ENCODE results near the gene MSRB2.
A peak's percentile ranks its signal among the peaks of the same experiment; 100 is the strongest.

MSRB2 gene

DNA sequence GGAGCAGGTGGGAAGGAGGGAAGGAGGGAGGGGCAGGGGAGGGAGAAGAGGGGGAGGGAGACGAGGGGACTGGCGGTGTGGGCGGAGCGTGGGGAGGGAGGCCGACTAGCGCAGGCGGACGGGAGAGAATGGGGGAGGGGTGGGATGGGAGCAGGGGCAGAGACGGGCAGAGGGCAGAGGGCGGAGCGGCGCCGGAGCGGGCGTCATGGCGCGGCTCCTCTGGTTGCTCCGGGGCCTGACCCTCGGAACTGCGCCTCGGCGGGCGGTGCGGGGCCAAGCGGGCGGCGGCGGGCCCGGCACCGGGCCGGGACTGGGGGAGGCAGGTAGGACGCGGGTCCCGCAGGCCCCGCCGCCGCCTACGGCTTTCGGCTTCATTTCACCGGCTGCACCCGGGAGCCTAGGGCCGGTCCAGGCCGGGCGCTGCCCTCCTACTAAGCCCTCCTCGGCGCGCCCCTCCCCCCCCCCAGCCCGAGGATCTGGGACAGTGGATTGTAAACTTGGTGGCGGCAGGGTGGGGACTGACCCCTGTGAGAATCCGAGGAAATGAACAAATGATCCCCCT is at the start of gene MSRB2:
MSRB2 (plus strand) TSS at position 176 of the 562 bp plus-strand sequence; CDS start at position 206, 30 bp downstream.
- WGBS (ENCODE audit: insufficient coverage, insufficient read length), result no CpG with 5 or more reads among the region's 50 CpGs
- no peak for DNase-seq (ENCODE audit: low read depth, low spot score)
- H3K27me3 ChIP-seq (ENCODE audit: control insufficient read depth, insufficient read depth, low read length), result no peaks in the 10 kb centered on the region
- H3K4me1 ChIP-seq (ENCODE audit: control insufficient read depth, insufficient read depth, low read length), result peaks cover 4% of the 10 kb centered on the region; the same call in 1 of the 2 replicates
- H3K9me3 ChIP-seq (ENCODE audit: control insufficient read depth, insufficient read depth, low read length), result no peaks in the 10 kb centered on the region
- H3K36me3 ChIP-seq (ENCODE audit: control insufficient read depth, insufficient read depth, low read length), result no peaks in the 10 kb centered on the region
- H3K4me3 ChIP-seq (ENCODE audit: low read length), result peak within 1 kb of the TSS; percentile 80
- no peak within 1 kb of the TSS for H3K27ac ChIP-seq (ENCODE audit: low read length)

DNA sequence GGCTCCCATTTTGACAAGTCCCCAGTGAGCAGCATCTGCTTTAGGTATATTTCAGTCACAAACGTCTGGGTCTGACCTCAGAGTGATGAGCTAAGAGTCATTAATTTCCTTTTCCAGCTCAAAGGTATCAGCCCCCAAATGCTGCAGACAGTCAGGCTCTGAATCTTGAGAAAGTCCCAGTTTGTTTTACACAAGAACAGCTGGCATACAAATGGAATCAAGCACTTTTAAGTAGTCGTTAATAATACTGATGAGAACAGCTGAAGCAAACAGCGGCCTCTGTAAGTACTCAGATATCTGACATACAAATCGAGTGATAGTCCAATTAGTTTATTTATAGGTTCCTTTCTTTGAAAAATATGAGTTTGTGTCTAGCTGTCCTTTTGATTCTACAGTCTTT is 49.4 kb upstream of the MSRB2 start:
- H3K27ac ChIP-seq (ENCODE audit: low read length), result no peak overlapping the region
- H3K36me3 ChIP-seq (ENCODE audit: control insufficient read depth, insufficient read depth, low read length), result no peaks in the 10 kb centered on the region
- H3K9me3 ChIP-seq (ENCODE audit: control insufficient read depth, insufficient read depth, low read length), result no peaks in the 10 kb centered on the region
- no CpG with 5 or more reads among the region's 4 CpGs for WGBS (ENCODE audit: insufficient coverage, insufficient read length)
- no peak overlapping the region for H3K4me3 ChIP-seq (ENCODE audit: low read length)
- H3K27me3 ChIP-seq (ENCODE audit: control insufficient read depth, insufficient read depth, low read length), result no peaks in the 10 kb centered on the region
- no peak for DNase-seq (ENCODE audit: low read depth, low spot score)
- H3K4me1 ChIP-seq (ENCODE audit: control insufficient read depth, insufficient read depth, low read length), result no peaks in the 10 kb centered on the region

DNA sequence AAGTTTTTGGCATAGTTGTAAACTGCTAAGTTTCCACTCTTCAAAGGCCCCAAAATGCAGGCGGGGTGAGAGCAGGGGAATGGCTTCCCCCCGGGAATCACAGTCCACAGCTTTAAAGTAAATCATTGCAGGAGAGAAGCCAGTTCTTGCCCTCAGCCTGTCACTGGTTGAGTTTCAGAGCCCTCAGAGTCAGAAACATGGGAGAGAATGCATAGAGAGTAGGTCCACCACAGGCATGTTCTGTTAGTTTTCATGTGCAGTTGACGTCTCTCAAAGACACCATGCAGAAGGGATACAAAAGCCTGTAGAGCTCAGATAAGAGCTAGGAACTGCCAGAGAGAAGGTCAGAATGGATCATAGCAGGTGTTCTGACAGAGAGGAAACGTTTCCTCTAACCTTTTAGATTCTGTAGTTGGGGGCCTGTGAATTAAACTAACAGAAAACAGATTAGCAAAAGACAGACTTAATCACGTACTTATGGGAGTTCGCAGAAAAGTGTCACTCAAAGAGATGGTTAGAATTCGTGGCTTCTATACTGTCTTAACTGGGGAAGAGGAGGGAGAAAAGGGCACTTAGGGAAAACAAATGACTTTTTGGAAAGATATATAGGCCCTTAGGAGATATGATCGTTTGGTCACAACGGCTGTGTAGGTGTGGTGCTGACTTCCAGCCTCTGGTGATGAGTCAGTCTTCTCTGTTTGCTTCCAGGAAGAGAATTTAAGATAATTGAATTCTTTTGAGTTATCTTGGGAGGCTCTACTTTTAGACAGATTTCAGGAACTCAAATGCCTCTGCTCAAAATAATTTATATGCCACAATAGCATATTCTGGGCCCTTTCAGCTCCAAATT is 48.0 kb upstream of the MSRB2 start:
- no peak overlapping the region for H3K4me3 ChIP-seq (ENCODE audit: low read length)

DNA sequence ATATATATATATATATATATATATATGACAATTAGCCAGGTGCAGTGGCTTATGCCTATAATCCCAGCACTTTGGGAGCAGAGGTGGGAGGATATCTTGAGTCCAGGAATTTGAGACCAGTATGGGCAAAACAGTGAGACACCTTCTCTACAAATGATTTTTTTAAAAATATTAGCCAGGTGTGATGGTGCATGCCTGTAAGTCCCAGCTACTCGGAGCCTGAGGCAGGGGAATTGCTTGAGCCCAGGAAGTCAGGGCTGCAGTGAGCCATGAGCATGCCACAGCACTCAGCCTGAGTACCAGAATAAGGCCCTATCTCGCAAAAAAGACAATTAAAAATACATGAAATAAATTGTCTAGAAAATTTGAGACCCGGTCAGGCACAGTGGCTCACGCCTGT is 47.2 kb upstream of the MSRB2 start:
- Histone ChIP-seq H3K36me3 (ENCODE audit: control insufficient read depth, insufficient read depth, low read length) (no peaks in the 10 kb centered on the region), H3K27me3 (ENCODE audit: control insufficient read depth, insufficient read depth, low read length) (no peaks in the 10 kb centered on the region), H3K4me1 (ENCODE audit: control insufficient read depth, insufficient read depth, low read length) (peaks cover 3% of the 10 kb centered on the region; the same call in 1 of the 2 replicates), H3K27ac (ENCODE audit: low read length) (no peak overlapping the region), H3K9me3 (ENCODE audit: control insufficient read depth, insufficient read depth, low read length) (no peaks in the 10 kb centered on the region), H3K4me3 (ENCODE audit: low read length) (no peak overlapping the region)
- DNase-seq (ENCODE audit: low read depth, low spot score), result no peak
- WGBS (ENCODE audit: insufficient coverage, insufficient read length), result no CpG with 5 or more reads among the region's 4 CpGs

More for the DNA sequence above, 48.0 kb upstream of the MSRB2 start:
- WGBS (ENCODE audit: insufficient coverage, insufficient read length), result no CpG with 5 or more reads among the region's 9 CpGs
- no peak overlapping the region for H3K27ac ChIP-seq (ENCODE audit: low read length)
- H3K27me3 ChIP-seq (ENCODE audit: control insufficient read depth, insufficient read depth, low read length), result no peaks in the 10 kb centered on the region
- no peak for DNase-seq (ENCODE audit: low read depth, low spot score)
- H3K4me1 ChIP-seq (ENCODE audit: control insufficient read depth, insufficient read depth, low read length), result no peaks in the 10 kb centered on the region; the same call in 1 of the 2 replicates
- no peaks in the 10 kb centered on the region for H3K9me3 ChIP-seq (ENCODE audit: control insufficient read depth, insufficient read depth, low read length)
- H3K36me3 ChIP-seq (ENCODE audit: control insufficient read depth, insufficient read depth, low read length), result no peaks in the 10 kb centered on the region

DNA sequence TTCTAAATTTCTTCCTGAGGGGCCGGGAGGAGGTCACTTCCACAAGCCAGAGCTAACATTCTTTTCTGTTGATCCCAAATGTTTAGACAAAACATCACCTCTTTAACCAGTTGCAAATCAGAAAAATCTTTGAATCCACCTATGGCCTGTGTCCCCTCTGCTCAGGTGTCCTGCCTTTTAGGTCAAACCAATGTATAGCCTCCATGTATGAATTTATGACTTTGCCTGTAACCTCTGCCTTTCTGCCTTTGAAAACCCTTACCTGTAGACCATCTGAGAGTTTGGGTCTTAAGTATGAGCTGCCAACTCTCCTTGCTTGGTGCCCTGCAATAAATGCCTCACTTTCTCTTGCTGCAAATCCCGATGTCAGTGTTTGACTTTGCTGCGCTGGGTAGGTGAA is 44.1 kb upstream of the MSRB2 start:
- no peak overlapping the region for H3K4me3 ChIP-seq (ENCODE audit: low read length)
- H3K27ac ChIP-seq (ENCODE audit: low read length), result no peak overlapping the region
- WGBS (ENCODE audit: insufficient coverage, insufficient read length), result no CpG with 5 or more reads among the region's 3 CpGs
- H3K36me3 ChIP-seq (ENCODE audit: control insufficient read depth, insufficient read depth, low read length), result no peaks in the 10 kb centered on the region
- no peaks in the 10 kb centered on the region for H3K27me3 ChIP-seq (ENCODE audit: control insufficient read depth, insufficient read depth, low read length)
- peaks cover 5% of the 10 kb centered on the region for H3K4me1 ChIP-seq (ENCODE audit: control insufficient read depth, insufficient read depth, low read length)
- no peaks in the 10 kb centered on the region for H3K9me3 ChIP-seq (ENCODE audit: control insufficient read depth, insufficient read depth, low read length)
- DNase-seq (ENCODE audit: low read depth, low spot score), result no peak

DNA sequence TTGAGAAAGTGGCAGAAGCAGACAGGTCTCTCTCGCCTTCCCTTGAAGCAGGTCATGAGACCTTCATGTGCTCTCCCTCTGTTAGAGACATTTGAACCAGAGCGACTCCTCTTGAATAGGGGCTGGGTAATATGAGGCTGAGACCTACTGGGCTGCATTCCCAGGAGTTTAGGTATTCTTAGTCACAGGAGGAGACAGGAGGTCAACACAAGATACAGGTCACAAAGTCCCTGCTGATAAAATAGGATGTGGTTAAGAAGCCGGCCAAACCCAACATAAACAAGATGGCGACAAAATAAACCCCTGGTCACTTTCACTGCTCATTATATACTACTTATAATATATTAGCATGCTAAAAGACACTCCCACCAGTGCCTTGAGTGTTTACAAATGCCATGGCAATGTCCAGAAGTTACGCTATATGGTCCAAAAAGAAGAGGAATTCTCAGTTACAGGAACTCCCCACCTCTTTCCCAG is 43.5 kb upstream of the MSRB2 start:
- no CpG with 5 or more reads among the region's 5 CpGs for WGBS (ENCODE audit: insufficient coverage, insufficient read length)
- H3K9me3 ChIP-seq (ENCODE audit: control insufficient read depth, insufficient read depth, low read length), result no peaks in the 10 kb centered on the region
- H3K27me3 ChIP-seq (ENCODE audit: control insufficient read depth, insufficient read depth, low read length), result no peaks in the 10 kb centered on the region
- no peaks in the 10 kb centered on the region for H3K36me3 ChIP-seq (ENCODE audit: control insufficient read depth, insufficient read depth, low read length)
- peaks cover 5% of the 10 kb centered on the region for H3K4me1 ChIP-seq (ENCODE audit: control insufficient read depth, insufficient read depth, low read length)
- no peak overlapping the region for H3K4me3 ChIP-seq (ENCODE audit: low read length)
- no peak overlapping the region for H3K27ac ChIP-seq (ENCODE audit: low read length)
- DNase-seq (ENCODE audit: low read depth, low spot score), result no peak

DNA sequence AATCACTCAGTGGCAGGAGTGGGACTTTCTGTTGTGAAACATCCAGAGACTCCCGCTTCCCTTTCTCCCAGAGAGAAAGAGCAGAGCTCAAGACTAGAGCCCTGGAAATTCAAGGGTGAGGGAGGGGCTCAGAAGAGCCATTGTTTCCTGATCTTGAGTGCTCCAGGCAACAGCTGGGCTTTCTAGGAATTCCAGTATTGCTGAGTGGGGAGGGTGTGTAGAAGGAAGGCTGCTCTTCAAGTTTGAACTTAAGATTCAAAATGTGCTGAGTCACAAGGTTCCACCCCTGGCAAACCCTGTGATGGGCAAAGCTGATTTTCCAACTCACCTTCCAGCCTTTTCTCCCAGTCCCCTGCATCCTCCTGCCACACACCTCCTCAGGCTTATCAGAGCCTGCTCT is 42.3 kb upstream of the MSRB2 start:
- no peak overlapping the region for H3K4me3 ChIP-seq (ENCODE audit: low read length)
- no peaks in the 10 kb centered on the region for H3K36me3 ChIP-seq (ENCODE audit: control insufficient read depth, insufficient read depth, low read length)
- H3K9me3 ChIP-seq (ENCODE audit: control insufficient read depth, insufficient read depth, low read length), result no peaks in the 10 kb centered on the region
- no CpG with 5 or more reads among the region's 1 CpG for WGBS (ENCODE audit: insufficient coverage, insufficient read length)
- no peaks in the 10 kb centered on the region for H3K27me3 ChIP-seq (ENCODE audit: control insufficient read depth, insufficient read depth, low read length)
- H3K27ac ChIP-seq (ENCODE audit: low read length), result no peak overlapping the region
- DNase-seq (ENCODE audit: low read depth, low spot score), result no peak
- peaks cover 5% of the 10 kb centered on the region for H3K4me1 ChIP-seq (ENCODE audit: control insufficient read depth, insufficient read depth, low read length)

DNA sequence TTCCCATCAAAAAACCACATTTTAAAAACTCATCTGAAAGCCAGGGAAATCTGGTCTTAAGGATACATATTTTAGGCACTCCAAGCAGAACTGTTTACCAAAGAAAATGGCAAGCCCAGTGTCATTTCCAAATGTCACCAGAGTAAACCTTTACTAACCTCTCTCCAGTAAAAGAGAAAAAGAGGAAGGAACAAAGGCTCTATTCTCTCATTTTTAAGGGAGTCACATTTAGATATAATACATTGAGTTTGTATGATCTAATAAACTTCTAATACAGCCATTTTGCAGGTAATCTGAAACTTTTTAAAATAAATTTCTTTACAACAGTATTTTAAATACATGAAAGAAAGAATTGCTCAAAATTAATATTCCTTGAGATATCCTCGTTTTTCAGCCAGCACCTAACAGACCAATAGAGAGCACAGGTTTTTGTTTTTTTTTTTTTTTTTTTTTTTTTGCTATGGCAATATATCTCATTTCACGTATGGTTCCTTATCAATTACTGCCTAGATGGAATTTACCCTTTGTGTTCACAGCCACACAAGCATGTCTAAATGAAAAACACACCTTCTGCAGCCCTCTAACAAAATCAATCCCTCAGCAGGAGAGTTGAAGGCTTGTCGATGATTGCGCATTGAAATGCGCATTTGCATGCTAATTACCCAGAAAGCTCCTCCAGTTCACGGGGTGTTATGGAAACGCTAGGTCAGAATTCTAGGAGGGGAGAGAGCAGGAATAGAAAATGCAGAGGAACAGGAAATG is 39.8 kb upstream of the MSRB2 start:
- Histone ChIP-seq H3K27me3 (ENCODE audit: control insufficient read depth, insufficient read depth, low read length) (no peaks in the 10 kb centered on the region), H3K4me3 (ENCODE audit: low read length) (no peak overlapping the region), H3K9me3 (ENCODE audit: control insufficient read depth, insufficient read depth, low read length) (no peaks in the 10 kb centered on the region), H3K4me1 (ENCODE audit: control insufficient read depth, insufficient read depth, low read length) (peaks cover 5% of the 10 kb centered on the region), H3K36me3 (ENCODE audit: control insufficient read depth, insufficient read depth, low read length) (no peaks in the 10 kb centered on the region), H3K27ac (ENCODE audit: low read length) (no peak overlapping the region)
- no peak for DNase-seq (ENCODE audit: low read depth, low spot score)
- WGBS (ENCODE audit: insufficient coverage, insufficient read length), result no CpG with 5 or more reads among the region's 7 CpGs

DNA sequence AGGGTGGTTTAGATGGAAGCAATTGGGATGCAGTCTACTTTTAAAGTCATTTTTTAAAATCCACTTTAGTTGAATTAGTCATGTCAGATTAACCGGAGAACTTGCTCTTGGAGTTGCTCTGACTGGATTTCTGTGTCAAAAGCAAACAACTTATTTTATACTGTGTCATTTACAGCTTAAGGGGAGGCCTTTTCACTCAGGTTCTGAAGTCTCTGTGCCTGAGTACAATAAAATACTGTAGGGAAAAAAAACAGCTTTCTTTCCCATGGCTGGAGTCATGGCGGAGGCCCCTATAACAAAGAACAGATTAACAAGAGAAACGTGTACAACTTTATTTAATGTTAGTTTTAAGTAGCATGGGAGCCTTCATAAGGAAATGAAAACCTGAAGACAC is 39.2 kb upstream of the MSRB2 start:
- peaks cover 5% of the 10 kb centered on the region for H3K4me1 ChIP-seq (ENCODE audit: control insufficient read depth, insufficient read depth, low read length)
- no peak overlapping the region for H3K27ac ChIP-seq (ENCODE audit: low read length)
- no peaks in the 10 kb centered on the region for H3K9me3 ChIP-seq (ENCODE audit: control insufficient read depth, insufficient read depth, low read length)
- H3K4me3 ChIP-seq (ENCODE audit: low read length), result no peak overlapping the region
- H3K36me3 ChIP-seq (ENCODE audit: control insufficient read depth, insufficient read depth, low read length), result no peaks in the 10 kb centered on the region
- DNase-seq (ENCODE audit: low read depth, low spot score), result no peak
- H3K27me3 ChIP-seq (ENCODE audit: control insufficient read depth, insufficient read depth, low read length), result no peaks in the 10 kb centered on the region
- no CpG with 5 or more reads among the region's 3 CpGs for WGBS (ENCODE audit: insufficient coverage, insufficient read length)

DNA sequence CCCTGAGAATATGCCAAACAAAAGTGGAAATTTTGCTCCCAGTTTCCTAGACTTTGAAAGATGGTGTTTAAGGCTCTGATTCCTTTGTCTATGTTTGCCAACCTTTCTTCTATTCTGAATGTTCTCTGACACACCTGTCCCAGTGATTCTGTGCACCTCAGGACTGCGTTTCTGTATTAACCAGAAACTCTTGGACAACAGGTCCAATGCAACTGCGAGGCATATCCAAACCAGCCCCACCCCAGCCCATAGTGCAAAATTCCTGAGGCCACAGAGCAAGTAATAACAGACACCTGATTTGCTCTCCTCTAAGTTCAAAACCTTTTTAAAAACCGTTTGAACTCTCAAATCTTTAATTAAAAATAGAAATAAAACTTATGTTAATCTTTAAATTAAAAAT is 37.0 kb upstream of the MSRB2 start:
- Histone ChIP-seq H3K4me1 (ENCODE audit: control insufficient read depth, insufficient read depth, low read length) (peaks cover 2% of the 10 kb centered on the region), H3K27me3 (ENCODE audit: control insufficient read depth, insufficient read depth, low read length) (no peaks in the 10 kb centered on the region), H3K36me3 (ENCODE audit: control insufficient read depth, insufficient read depth, low read length) (no peaks in the 10 kb centered on the region), H3K9me3 (ENCODE audit: control insufficient read depth, insufficient read depth, low read length) (no peaks in the 10 kb centered on the region), H3K27ac (ENCODE audit: low read length) (no peak overlapping the region), H3K4me3 (ENCODE audit: low read length) (no peak overlapping the region)
- DNase-seq (ENCODE audit: low read depth, low spot score), result no peak
- WGBS (ENCODE audit: insufficient coverage, insufficient read length), result no CpG with 5 or more reads among the region's 3 CpGs
